ENCODE measurements around the gene WDR41. TPM values are rescaled to one million over a fixed set of nuclear protein-coding genes. Genes with fewer than 3 reads are reported as not detected.

Gene WDR41
- total and polyA plus RNA-seq, 2 of the 4 experiments (the other 2 are of a cell fraction): 38.1 to 72.1 TPM

DNA sequence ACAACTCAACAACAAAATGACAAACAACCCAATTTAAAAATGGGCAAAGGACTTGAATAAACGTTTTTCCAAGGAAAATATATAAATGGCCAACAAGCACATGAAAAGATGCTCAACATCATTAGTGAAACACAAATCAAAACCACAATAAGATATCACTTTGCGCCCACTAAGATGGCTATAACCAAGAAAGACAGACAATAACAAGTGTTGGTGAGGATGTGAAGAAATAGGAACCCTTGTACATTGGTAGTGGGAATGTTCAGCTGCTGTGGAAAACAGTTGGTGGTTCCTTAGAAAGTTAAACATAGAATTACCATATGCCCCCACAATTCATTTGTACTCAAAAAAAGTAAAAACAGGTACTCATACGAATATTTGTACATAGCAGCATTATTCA is 39.2 kb upstream of the WDR41 start:
- no peaks in the 10 kb centered on the region for H3K36me3 ChIP-seq (ENCODE audit: control insufficient read depth, insufficient read depth, low read length)
- H3K9me3 ChIP-seq (ENCODE audit: control insufficient read depth, insufficient read depth, low read length): no peaks in the 10 kb centered on the region
- H3K27me3 ChIP-seq (ENCODE audit: control insufficient read depth, insufficient read depth, low read length): peaks cover 10% of the 10 kb centered on the region
- ATAC-seq (ENCODE audit: low read depth) (no peak), DNase-seq (no peak)
- no peak overlapping the region for H4K5ac ChIP-seq (ENCODE audit: low read depth, low read length)
- ChIA-PET POLR2A (ENCODE audit: unreplicated experiment) (no interaction called here), CTCF (no interaction called here)
- no peak overlapping the region for H3K18ac ChIP-seq (ENCODE audit: low read depth, low read length)
- intact Hi-C loops (cut with micrococcal nuclease) (no loop called here), dilution Hi-C loops (cut with HindIII; ENCODE audit: low sequenced_read_pairs, unreplicated experiment) (no loop called here), in situ Hi-C loops (cut with MboI; ENCODE audit: low sequenced_read_pairs) (no loop called here)
- H2BK120ac ChIP-seq (ENCODE audit: low read depth, low read length): no peak overlapping the region
- no peak overlapping the region for H2AFZ ChIP-seq (replicated peaks; ENCODE audit: low read length, poor library complexity)
- no peak overlapping the region for H4K8ac ChIP-seq (ENCODE audit: low read depth in 2 of 2, low read length in 2 of 2)
- no peak overlapping the region for H3K27ac ChIP-seq (ENCODE audit: insufficient read depth, low read length)
- no peak overlapping the region for H3K4me3 ChIP-seq (ENCODE audit: insufficient read depth, low read depth, low read length)
- no peaks in the 10 kb centered on the region for H3K4me1 ChIP-seq (ENCODE audit: control insufficient read depth, insufficient read depth, low read length)
- WGBS, 2 experiments (ENCODE audit: extremely low coverage in 2 of 2, insufficient read length in 1 of 2): no CpG with 5 or more reads among the region's 3 CpGs
- no peak overlapping the region for H4K91ac ChIP-seq (ENCODE audit: insufficient read depth, low read depth, low read length)
- H3K4me2 ChIP-seq (ENCODE audit: low read depth, low read length): no peak overlapping the region
- H3K14ac ChIP-seq (replicated peaks; ENCODE audit: low read depth, low read length): no peak overlapping the region
- H3K9ac ChIP-seq (ENCODE audit: low read depth, low read length): no peak overlapping the region
- no peak overlapping the region for H2BK5ac ChIP-seq (ENCODE audit: low read depth, low read length, poor library complexity, severe bottlenecking)
- no TSS peak for BruUV-seq (replicated peaks)
- TF ChIP-seq MAZ (IDR thresholded peaks at IDR 0.05; ENCODE audit: borderline replicate concordance, low read depth, low read length): no peak
- no peak for TF ChIP-seq RFX5 (IDR thresholded peaks at IDR 0.05; ENCODE audit: low read depth, low read length)
- TF ChIP-seq, protein P1, sequence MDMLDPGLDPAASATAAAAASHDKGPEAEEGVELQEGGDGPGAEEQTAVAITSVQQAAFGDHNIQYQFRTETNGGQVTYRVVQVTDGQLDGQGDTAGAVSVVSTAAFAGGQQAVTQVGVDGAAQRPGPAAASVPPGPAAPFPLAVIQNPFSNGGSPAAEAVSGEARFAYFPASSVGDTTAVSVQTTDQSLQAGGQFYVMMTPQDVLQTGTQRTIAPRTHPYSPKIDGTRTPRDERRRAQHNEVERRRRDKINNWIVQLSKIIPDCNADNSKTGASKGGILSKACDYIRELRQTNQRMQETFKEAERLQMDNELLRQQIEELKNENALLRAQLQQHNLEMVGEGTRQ (IDR thresholded peaks at IDR 0.05; ENCODE audit: low read depth, low read length): no peak
- no peak for TF ChIP-seq SMC3 (IDR thresholded peaks at IDR 0.05; ENCODE audit: low read depth, low read length)
- no peak for TF ChIP-seq NFE2L2 (IDR thresholded peaks at IDR 0.05; ENCODE audit: low read depth, low read length)
- no peak overlapping the region for H2BK20ac ChIP-seq (ENCODE audit: low read depth, low read length)
- H3K56ac ChIP-seq (ENCODE audit: extremely low read depth, insufficient read depth, low read length): no peak overlapping the region
- H4K20me1 ChIP-seq (ENCODE audit: insufficient read depth, low read length): no peaks in the 10 kb centered on the region
- no peak overlapping the region for H3K23ac ChIP-seq (ENCODE audit: low read depth, low read length)
- no peak overlapping the region for H2AK5ac ChIP-seq (ENCODE audit: low read depth, low read length)
- no peaks in the 10 kb centered on the region for H3K9me1 ChIP-seq (ENCODE audit: insufficient read depth, low read length)
- no peak overlapping the region for H3K4ac ChIP-seq (ENCODE audit: low read depth, low read length)
- H3K79me1 ChIP-seq (ENCODE audit: low read depth in 1 of 2, low read length in 2 of 2): no peaks in the 10 kb centered on the region
- no peak overlapping the region for H2AK9ac ChIP-seq (replicated peaks; ENCODE audit: low read depth, low read length, poor library complexity)
- H2BK15ac ChIP-seq (ENCODE audit: low read depth, low read length): no peak overlapping the region

Measured in IMR-90 (cell line).